Measurements from ENCODE around the gene ZFAND3.

DNA sequence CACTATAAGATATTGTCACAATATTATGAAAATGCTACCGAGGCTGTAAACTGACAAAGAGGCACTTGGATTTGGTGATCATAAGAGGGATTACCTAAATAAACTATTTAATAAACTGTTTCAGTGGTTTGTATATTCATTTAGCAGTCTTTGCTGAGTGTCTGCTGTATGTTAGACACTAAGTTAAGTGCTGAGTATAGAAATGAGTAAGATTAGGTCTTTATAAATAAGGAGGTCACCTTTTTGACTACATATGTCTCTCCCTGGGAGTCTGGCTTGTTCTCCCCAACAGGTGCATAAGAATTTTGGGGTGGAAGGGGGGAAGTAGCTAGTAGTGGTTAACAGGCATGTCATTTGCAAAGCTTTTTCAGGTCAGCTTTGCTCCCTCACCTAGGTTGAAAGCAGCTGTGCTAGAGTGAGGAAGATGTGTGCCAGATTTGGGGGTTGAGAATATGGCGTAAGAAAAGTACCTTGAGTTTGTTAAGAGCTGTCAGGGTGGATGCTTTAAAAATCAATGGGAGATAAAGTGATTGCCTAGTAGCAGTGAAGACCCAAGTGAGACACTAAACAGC is 246.3 kb downstream of the ZFAND3 start:
- TF ChIP-seq POLR2AphosphoS5 (IDR thresholded peaks at IDR 0.05) (no peak), POLR2A (IDR thresholded peaks at IDR 0.05) (no peak), EP300 (IDR thresholded peaks at IDR 0.05) (no peak)
- TF ChIP-seq, protein P1, sequence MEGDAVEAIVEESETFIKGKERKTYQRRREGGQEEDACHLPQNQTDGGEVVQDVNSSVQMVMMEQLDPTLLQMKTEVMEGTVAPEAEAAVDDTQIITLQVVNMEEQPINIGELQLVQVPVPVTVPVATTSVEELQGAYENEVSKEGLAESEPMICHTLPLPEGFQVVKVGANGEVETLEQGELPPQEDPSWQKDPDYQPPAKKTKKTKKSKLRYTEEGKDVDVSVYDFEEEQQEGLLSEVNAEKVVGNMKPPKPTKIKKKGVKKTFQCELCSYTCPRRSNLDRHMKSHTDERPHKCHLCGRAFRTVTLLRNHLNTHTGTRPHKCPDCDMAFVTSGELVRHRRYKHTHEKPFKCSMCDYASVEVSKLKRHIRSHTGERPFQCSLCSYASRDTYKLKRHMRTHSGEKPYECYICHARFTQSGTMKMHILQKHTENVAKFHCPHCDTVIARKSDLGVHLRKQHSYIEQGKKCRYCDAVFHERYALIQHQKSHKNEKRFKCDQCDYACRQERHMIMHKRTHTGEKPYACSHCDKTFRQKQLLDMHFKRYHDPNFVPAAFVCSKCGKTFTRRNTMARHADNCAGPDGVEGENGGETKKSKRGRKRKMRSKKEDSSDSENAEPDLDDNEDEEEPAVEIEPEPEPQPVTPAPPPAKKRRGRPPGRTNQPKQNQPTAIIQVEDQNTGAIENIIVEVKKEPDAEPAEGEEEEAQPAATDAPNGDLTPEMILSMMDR (IDR thresholded peaks at IDR 0.05): no peak

Data from stomach (tissue), 4 donors.